Heart right ventricle (tissue), 16 donors: ENCODE measurements around the gene CD27. TPM values are rescaled to one million over a fixed set of nuclear protein-coding genes. Genes with fewer than 3 reads are reported as not detected.

ENCODE experiments used
- ATAC-seq, 8 donors: fragments of 200-7000 bp; cut with Tn5 transposase; one replicate each; pipeline ENCODE4 v1.9.1; 2020; ENCODE audit warnings: mild to moderate bottlenecking in 8 of 8, moderate library complexity in 8 of 8, moderate number of reproducible peaks in 1 of 8
- DNase-seq, 2 donors: peaks; one replicate each; pipeline ENCODE4 v3.0.0-alpha.2; 2020
- H3K27ac ChIP-seq, 10 donors: fragments of 200-600 bp; sonication (generic) in 2 of 10; one replicate each; pipeline versions ENCODE4 v1.5.0 to v1.8.0; 2020 to 2022; ENCODE audit warnings: mild to moderate bottlenecking in 3 of 10
- H3K27me3 ChIP-seq, 7 donors: fragments of 200-600 bp; one replicate each; pipeline ENCODE4 v1.8.0; 2021 to 2022; ENCODE audit warnings: mild to moderate bottlenecking in 2 of 7
- H3K36me3 ChIP-seq, 9 donors: fragments of 200-600 bp; sonication (generic) in 1 of 9; one replicate each; pipeline versions ENCODE4 v1.5.0 to v1.8.0; 2020 to 2022; ENCODE audit warnings: mild to moderate bottlenecking in 2 of 9
- H3K4me1 ChIP-seq, 9 donors: fragments of 200-600 bp; sonication (generic) in 1 of 9; one replicate each; pipeline versions ENCODE4 v1.5.0 to v1.8.0; 2020 to 2022; ENCODE audit warnings: mild to moderate bottlenecking in 4 of 9
- H3K4me3 ChIP-seq, 10 donors: fragments of 200-600 bp; sonication (generic) in 2 of 10; one replicate each; pipeline versions ENCODE4 v1.5.0 to v1.8.0; 2020 to 2022; ENCODE audit warnings: mild to moderate bottlenecking in 7 of 10, moderate library complexity in 2 of 10
- H3K9me3 ChIP-seq, 11 donors: fragments of 200-600 bp in 10 of 11; sonication (generic) in 2 of 11; one replicate each; pipeline versions ENCODE4 v1.5.0 to v1.8.0; 2013 to 2022; ENCODE audit warnings: mild to moderate bottlenecking in 2 of 11, control low read depth in 1 of 11, moderate library complexity in 1 of 11
- CTCF ChIP-seq, 9 donors: fragments of 200-600 bp; sonication (generic) in 2 of 9; IDR thresholded peaks; one replicate each; pipeline versions ENCODE4 v1.5.0 to v1.8.0; 2021 to 2022; ENCODE audit warnings: antibody characterized with exemption in 9 of 9, mild to moderate bottlenecking in 5 of 9, moderate library complexity in 1 of 9
- WGBS, 2 donors: extraction: QIAGEN DNeasy Blood & Tissue Kit; methylation state at CpG; one replicate each; pipeline ENCODE4 v1.1.7; 2013; ENCODE audit warnings: inconsistent platforms in 1 of 2; 5-methylcytosine and 5-hydroxymethylcytosine counted together
- intact Hi-C, 10 donors: fragments of 100-400 bp; cut with DNase I; formaldehyde crosslinking; loops; one replicate each; pipeline versions ENCODE4 v1.11.1 to v1.14.2; 2022
- polyA plus RNA-seq, 2 donors: library from polyadenylated mRNA; stranded (reverse); fragments of 200-250 nt; gene quantifications; one replicate each; pipeline ENCODE4 v1.2.3, GENCODE V29; 2013
- total RNA-seq, 10 donors: library from RNA; stranded (reverse); fragmentation: NEBNext Ultra II Directional in 3 of 10; extraction: Animal tissue kit (Norgen Biotek cat#: 25700) in 3 of 10; gene quantifications; one replicate each; pipeline versions ENCODE4 v1.2.1 to v1.2.4, GENCODE V29; 2021 to 2023
- donor health status: Arrhythmogenic right ventricular cardiomyopathy.
- donor health status: ischemic (EF 13 %, LVEDD 7.1; RV severe dilation, severe dysfunction).
- donor health status: healthy with polysubstance abuse.
- donor health status: DM: no; HTN: yes; CAD: no.
- donor health status: DM: no; HTN: no; CAD: no.
- donor health status: ischemic (EF 25% LVEDD 6.9; RV normal size, moderate dysfunction).
- donor health status: ischemic (EF 25% LVEDD 5.7; RV mildly dilated, moderate dysfunction).
- donor health status: healthy.
- donor health status: DM: yes; HTN: yes; CAD: no.
- donor health status: Ischemic cardiomyopathy.
- donor health status: ischemic (EF 35%, LVEDD 5.7; RV mildly dilated, moderate dysfunction).
- donor health status: nonischemic (EF 11% LVEDD 7.7; RV severe dilation, severe dysfunction).
- donor health status: DM: yes; HTN: yes; CAD: no.
- donor health status: PGD.
- donor health status: ischemic (EF 29% LVEDD 5.4; RV normal size, mild dysfunction).
- donor health status: nonischemic (EF 23%, LVEDD 6.1; RV moderate dilation, normal function).

Gene CD27
- total and polyA plus RNA-seq, 12 donors = 0.28 to 3.4 (median 0.32) TPM; not detected in 6

DNA sequence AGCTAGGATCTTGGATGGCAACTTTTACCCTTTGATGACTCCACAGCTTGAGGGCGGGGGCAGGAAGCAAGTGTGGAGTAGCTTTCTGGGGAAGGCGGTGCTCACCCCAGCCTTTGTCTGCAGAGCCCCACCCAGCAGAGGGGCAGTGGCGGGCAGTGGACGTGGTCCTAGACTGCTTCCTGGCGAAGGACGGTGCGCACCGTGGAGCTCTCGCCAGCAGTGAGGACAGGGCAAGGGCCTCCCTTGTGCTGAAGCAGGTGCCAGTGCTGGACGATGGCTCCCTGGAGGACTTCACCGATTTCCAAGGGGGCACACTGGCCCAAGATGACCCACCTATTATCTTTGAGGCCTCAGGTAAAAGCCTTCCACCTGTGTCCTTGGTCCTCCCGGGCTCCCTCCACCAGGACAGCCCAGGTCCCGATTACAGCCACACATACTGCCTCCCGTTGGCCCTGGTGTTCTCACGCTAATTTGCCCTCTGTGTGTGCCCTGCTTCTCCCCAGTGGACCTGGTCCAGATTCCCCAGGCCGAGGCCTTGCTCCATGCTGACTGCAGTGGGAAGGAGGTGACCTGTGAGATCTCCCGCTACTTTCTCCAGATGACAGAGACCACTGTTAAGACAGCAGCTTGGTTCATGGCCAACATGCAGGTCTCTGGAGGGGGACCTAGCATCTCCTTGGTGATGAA lies 8.3 kb downstream of the CD27 start:
- 50 to 54% methylated on average over 17 of the region's 17 CpGs for WGBS, 2 donors
- Histone ChIP-seq H3K4me3 (peak overlapping the region in 9 of 10 donors; percentile 56 to 85 (median 66)), H3K4me1 (peaks cover 4 to 31% (median 27%) of the 10 kb centered on the region in 9 donors), H3K27me3 (no peaks in the 10 kb centered on the region), H3K27ac (peak overlapping the region; percentile 92 to 100 (median 98)), H3K36me3 (peaks cover 0 to 53% (median 27%) of the 10 kb centered on the region in 9 donors), H3K9me3 (no peaks in the 10 kb centered on the region)
- intact Hi-C loops = loop anchor here in 1 of 10 donors (5.0 kb wide), 1 partner anchor 79 kb away; the partner anchor contains the start of gene GAPDH
- DNase-seq (peak; percentile 35 to 47), ATAC-seq (peak; percentile 5 to 47 (median 34))
- TF ChIP-seq CTCF (IDR thresholded peaks at IDR 0.05) = no peak

DNA sequence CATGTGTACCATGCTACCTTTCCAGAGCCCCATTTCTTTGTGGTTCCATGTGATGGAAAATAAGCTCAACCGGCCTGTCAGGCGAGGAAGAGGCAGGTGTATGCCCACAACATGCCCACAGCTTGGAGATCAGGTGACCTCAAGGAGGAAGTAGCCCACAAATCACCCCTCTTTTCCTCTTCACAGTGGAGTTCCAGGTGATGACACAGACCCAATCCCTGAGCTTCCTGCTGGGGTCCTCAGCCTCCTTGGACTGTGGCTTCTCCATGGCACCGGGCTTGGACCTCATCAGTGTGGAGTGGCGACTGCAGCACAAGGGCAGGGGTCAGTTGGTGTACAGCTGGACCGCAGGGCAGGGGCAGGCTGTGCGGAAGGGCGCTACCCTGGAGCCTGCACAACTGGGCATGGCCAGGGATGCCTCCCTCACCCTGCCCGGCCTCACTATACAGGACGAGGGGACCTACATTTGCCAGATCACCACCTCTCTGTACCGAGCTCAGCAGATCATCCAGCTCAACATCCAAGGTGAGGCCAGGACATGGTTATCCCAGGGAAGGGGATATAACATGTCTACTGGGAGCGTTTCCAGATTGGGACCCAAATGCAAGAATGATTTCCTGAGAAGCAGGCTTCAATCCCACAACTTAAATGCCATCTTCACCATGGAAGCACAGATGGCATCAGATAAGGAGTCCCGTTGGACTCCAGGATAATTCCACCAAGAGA lies 12.6 kb downstream of the CD27 start:
- DNase-seq = no peak
- no peaks in the 10 kb centered on the region for H3K27me3 ChIP-seq
- ATAC-seq = peak in 1 of 8 donors; percentile 7
- H3K27ac ChIP-seq = no peak overlapping the region
- no peak overlapping the region for H3K4me3 ChIP-seq
- peaks cover 0 to 94% (median 54%) of the 10 kb centered on the region in 9 donors for H3K36me3 ChIP-seq
- no peaks in the 10 kb centered on the region for H3K9me3 ChIP-seq
- peaks cover 4 to 46% (median 24%) of the 10 kb centered on the region in 9 donors for H3K4me1 ChIP-seq
- intact Hi-C loops = no loop called here
- no peak for TF ChIP-seq CTCF (IDR thresholded peaks at IDR 0.05)
- 90% methylated on average over 12 of the region's 12 CpGs for WGBS, 2 donors

DNA sequence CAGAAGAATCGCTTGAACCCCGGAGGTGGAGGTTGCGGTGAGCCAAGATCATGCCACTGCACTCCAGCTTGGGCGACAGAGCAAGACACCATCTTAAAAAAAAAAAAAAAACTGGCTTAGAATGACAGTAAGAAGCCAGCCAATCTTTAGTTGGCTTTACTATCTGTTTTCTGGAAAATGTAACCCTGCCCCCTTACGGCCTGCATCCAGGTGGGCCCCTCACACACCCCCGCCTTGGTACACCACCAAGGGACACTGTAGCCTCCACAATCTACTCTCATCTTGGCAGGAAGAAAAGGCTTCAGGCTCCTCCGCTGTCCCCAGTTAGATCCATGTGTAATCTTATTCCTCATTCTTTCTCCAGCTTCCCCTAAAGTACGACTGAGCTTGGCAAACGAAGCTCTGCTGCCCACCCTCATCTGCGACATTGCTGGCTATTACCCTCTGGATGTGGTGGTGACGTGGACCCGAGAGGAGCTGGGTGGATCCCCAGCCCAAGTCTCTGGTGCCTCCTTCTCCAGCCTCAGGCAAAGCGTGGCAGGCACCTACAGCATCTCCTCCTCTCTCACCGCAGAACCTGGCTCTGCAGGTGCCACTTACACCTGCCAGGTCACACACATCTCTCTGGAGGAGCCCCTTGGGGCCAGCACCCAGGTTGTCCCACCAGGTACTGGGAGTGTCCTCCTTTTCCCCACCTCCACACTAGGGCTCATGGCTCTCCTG lies 13.7 kb downstream of the CD27 start:
- H3K27ac ChIP-seq = no peak overlapping the region
- H3K4me3 ChIP-seq = no peak overlapping the region
- no peaks in the 10 kb centered on the region for H3K27me3 ChIP-seq
- no peak for TF ChIP-seq CTCF (IDR thresholded peaks at IDR 0.05)
- H3K9me3 ChIP-seq = no peaks in the 10 kb centered on the region
- intact Hi-C loops = no loop called here
- 93 to 95% methylated on average over 14 of the region's 14 CpGs for WGBS, 2 donors
- H3K36me3 ChIP-seq = peaks cover 0 to 100% (median 64%) of the 10 kb centered on the region in 9 donors
- ATAC-seq = no peak
- H3K4me1 ChIP-seq = peaks cover 0 to 47% (median 15%) of the 10 kb centered on the region in 9 donors
- no peak for DNase-seq

- intact Hi-C loops = no loop called here
- ATAC-seq (no peak), DNase-seq (no peak)
- Histone ChIP-seq H3K4me1 (peaks cover 0 to 48% (median 12%) of the 10 kb centered on the region in 9 donors), H3K4me3 (no peak overlapping the region), H3K9me3 (no peaks in the 10 kb centered on the region), H3K27ac (no peak overlapping the region), H3K27me3 (no peaks in the 10 kb centered on the region), H3K36me3 (peaks cover 0 to 100% (median 68%) of the 10 kb centered on the region in 9 donors)
- 93 to 96% methylated on average over 2 of the region's 2 CpGs for WGBS, 2 donors
- no peak for TF ChIP-seq CTCF (IDR thresholded peaks at IDR 0.05)
Observed at GRCh38 chr12:6459004-6459337, 14.2 kb downstream of the CD27 start.
